ENCODE results near the gene SPTLC2.

- TF ChIP-seq EP300 (IDR thresholded peaks at IDR 0.05; ENCODE audit: borderline replicate concordance) (no peak), ZBTB7A (IDR thresholded peaks at IDR 0.05; ENCODE audit: low read depth) (no peak), MAX (IDR thresholded peaks at IDR 0.05) (no peak), CEBPB (IDR thresholded peaks at IDR 0.05) (no peak), RAD21 (IDR thresholded peaks at IDR 0.05; ENCODE audit: low read depth) (no peak), NFIC (IDR thresholded peaks at IDR 0.05) (no peak), TAF1 (IDR thresholded peaks at IDR 0.05; ENCODE audit: low read depth) (no peak)
These were observed 107.1 kb downstream of the SPTLC2 start for GRCh38 chr14:77509366-77509765.
